GM12874 (cell line): ENCODE results near the gene PCDH15.
A peak's percentile ranks its signal among the peaks of the same experiment; 100 is the strongest.

Experiments used
- CTCF ChIP-seq: IDR thresholded peaks from 2 replicates; pipeline ENCODE4 v1.5.1; 2011; ENCODE audit warnings: low read depth, mild to moderate bottlenecking, control low read depth, low read length, moderate library complexity; ENCODE audit not compliant: insufficient read depth

PCDH15 gene

GRCh38 chr10:54137396-54137795 lies 663.6 kb downstream of the PCDH15 start:
- no peak for TF ChIP-seq CTCF

- peak; percentile 16; the same call in 1 of the 2 replicates for TF ChIP-seq CTCF
These were observed 667.8 kb downstream of the PCDH15 start for GRCh38 chr10:54133203-54133602.

- TF ChIP-seq CTCF = no peak
These were observed 669.2 kb downstream of the PCDH15 start for GRCh38 chr10:54131833-54132232.

DNA sequence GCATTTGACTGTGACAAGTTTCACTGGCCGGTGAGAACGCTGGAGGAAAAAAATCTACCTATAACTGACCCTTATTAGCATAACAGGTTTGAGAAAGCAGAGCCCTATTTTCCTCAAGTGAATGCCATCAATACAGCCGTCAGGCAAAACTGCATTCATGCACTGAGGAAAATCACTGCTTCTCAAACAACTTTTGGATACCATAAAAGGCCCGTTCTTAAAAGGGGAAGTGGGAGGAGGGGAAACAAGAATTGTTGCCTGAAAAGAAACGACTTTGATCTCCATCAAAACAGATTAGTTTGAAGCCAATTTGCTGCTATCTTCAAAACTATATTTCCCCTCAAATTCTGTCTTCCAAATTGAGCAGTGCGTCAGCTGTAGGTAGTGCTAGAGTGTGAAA lies 670.6 kb downstream of the PCDH15 start:
- no peak for TF ChIP-seq CTCF

DNA sequence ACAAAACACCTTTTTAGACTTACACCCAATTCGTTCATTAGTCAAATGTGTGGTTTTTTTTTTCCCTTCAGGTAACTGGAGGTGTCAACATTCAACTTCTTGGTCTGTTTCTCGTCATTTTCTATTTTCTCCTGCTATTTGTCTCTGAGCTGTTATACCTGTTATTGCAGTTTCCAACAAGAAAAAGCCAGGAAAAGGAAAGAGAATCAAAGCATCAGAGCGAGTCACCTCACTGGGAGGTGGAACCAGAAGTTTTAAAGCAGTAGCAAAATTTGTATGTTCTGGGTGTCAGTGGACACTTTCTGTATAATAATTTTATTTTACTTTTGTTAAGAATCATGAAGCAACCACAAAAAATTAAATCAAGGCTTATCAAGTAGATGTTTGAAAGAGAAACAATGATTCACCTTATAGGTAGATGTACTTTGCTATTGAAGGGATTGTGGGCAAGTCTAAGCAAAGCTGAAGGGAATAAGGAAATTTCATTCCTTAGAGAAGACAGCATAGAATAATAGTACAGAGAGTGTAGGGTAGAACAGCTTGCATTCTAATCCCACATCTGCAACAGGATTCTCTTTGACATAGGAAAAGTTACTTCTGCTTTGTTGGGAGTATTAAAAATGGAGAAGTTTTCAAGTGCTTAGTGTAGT lies 675.8 kb downstream of the PCDH15 start:
- no peak for TF ChIP-seq CTCF

GRCh38 chr10:54124209-54124885 lies 676.7 kb downstream of the PCDH15 start:
- TF ChIP-seq CTCF = no peak

DNA sequence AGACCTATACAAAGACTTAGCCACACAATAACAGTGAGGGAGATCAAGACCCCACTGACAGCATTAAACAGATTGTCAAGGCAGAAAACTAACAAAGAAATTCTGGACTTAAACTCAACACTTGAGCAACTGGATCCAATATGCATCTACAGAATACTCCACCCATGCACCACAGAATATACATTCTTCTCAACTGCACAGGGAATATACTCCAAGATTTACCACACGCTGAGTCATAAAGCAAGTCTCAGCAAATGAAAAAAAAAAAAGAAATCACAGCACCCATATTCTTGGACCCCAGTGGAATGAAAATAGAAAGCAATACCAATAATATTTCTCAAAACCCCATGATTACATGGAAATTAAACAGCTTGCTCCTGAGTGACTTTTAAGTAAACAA lies 680.2 kb downstream of the PCDH15 start:
- no peak for TF ChIP-seq CTCF
